HCT116 (cell line): ENCODE measurements around the gene CLSTN3.
A peak's percentile ranks its signal among the peaks of the same experiment; 100 is the strongest.

ENCODE experiments used
- CBX3 ChIP-seq: IDR thresholded peaks from 2 replicates; pipeline ENCODE4 v1.6.1; 2012; ENCODE audit warnings: low read depth
- EZH2 ChIP-seq: fragments of 200-600 bp; sonication (generic); IDR thresholded peaks from 2 replicates; pipeline ENCODE4 v1.6.1; 2017; ENCODE audit warnings: antibody characterized with exemption, mixed run types
- POLR2A ChIP-seq: IDR thresholded peaks from 2 replicates; pipeline ENCODE4 v1.7.0; 2011; ENCODE audit warnings: borderline replicate concordance; ENCODE audit not compliant: insufficient read depth, insufficient read length; ENCODE audit errors: extremely low read depth
- YY1 ChIP-seq: IDR thresholded peaks from 2 replicates; pipeline ENCODE4 v1.6.1; 2011; ENCODE audit warnings: low read length, low read depth, moderate library complexity, mild to moderate bottlenecking; ENCODE audit not compliant: insufficient replicate concordance; ENCODE audit errors: extremely low read depth
- ZFX ChIP-seq: fragments of 450-650 bp; IDR thresholded peaks from 2 replicates; pipeline ENCODE4 v1.6.1; 2017
- TF ChIP-seq, protein P1 (sequence below), 3 experiments: fragments of 200-600 bp in 1 of 3; sonication (generic) in 1 of 3; IDR thresholded peaks in 2 of 3; conservative IDR thresholded peaks in 1 of 3; 2 replicates each; pipeline ENCODE4 v1.5.1; 2012 to 2017; ENCODE audit warnings: low read depth in 2 of 3, low read length in 2 of 3, antibody characterized with exemption in 1 of 3, borderline replicate concordance in 1 of 3, control low read depth in 1 of 3, mild to moderate bottlenecking in 1 of 3, mixed read lengths in 1 of 3, mixed run types in 1 of 3, moderate library complexity in 1 of 3; ENCODE audit not compliant: insufficient read depth in 1 of 3

DNA sequence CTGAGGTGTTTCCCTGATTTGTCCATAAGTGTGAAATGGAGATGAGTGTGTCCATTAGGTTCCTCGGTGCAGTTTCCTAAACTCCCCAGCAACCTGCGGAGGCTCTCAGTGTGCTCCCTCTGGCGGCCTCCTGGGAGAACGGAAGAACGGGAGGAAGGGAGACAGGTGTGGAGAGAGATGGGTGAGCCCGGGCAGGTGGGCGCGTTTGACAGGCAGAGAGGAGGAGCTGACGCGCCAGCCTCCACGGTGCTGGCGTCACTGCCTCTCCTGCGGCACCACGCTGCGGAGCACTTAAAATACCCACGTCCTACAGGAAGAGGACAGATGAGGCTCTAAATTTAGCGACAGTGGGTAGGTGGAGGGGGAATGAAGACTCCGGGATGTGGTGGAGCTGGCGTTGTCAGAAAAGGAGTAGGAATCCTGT is 32.5 kb downstream of the CLSTN3 start:
- TF ChIP-seq ZFX (no peak), EZH2 (no peak), YY1 (peak; percentile 7), POLR2A (no peak), CBX3 (no peak)
- TF ChIP-seq, protein P1, sequence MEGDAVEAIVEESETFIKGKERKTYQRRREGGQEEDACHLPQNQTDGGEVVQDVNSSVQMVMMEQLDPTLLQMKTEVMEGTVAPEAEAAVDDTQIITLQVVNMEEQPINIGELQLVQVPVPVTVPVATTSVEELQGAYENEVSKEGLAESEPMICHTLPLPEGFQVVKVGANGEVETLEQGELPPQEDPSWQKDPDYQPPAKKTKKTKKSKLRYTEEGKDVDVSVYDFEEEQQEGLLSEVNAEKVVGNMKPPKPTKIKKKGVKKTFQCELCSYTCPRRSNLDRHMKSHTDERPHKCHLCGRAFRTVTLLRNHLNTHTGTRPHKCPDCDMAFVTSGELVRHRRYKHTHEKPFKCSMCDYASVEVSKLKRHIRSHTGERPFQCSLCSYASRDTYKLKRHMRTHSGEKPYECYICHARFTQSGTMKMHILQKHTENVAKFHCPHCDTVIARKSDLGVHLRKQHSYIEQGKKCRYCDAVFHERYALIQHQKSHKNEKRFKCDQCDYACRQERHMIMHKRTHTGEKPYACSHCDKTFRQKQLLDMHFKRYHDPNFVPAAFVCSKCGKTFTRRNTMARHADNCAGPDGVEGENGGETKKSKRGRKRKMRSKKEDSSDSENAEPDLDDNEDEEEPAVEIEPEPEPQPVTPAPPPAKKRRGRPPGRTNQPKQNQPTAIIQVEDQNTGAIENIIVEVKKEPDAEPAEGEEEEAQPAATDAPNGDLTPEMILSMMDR (IDR thresholded peaks at IDR 0.05 in 2 of 3, conservative IDR thresholded peaks at IDR 0.05 in 1 of 3; ENCODE audit: borderline replicate concordance in 1 of 3, insufficient read depth in 1 of 3, low read depth in 2 of 3, low read length in 2 of 3), result peak; percentile 67 to 92 (median 87); a peak in 5 of 6 replicates
